ENCODE measurements around the gene KDM5B. TPM values are rescaled to one million over a fixed set of nuclear protein-coding genes. Genes with fewer than 3 reads are reported as not detected.

KDM5B gene
- total RNA-seq, 2 donors from 2014 or later = 92.2 to 150 TPM

Other genes starting within 250 kb of the KDM5B start
- not detected for gene SYT2, start 98.0 kb downstream of the KDM5B start, total RNA-seq
- 1 to 10 TPM; 1.0 to 1.4 TPM for gene PCAT6, start 2.5 kb upstream of the KDM5B start, total RNA-seq
- 10 to 100 TPM; 16.1 to 18.5 TPM for gene RABIF, start 80.7 kb upstream of the KDM5B start, total RNA-seq
- 10 to 100 TPM; 25.1 to 43.1 TPM for gene KLHL12, start 118.8 kb upstream of the KDM5B start, total RNA-seq
- 10 to 100 TPM; 83.3 to 92.5 TPM for gene ADIPOR1, start 149.9 kb upstream of the KDM5B start, total RNA-seq
- gene CYB5R1, start 158.8 kb upstream of the KDM5B start, total RNA-seq = 10 to 100 TPM; 26.3 to 35.6 TPM
- gene TMEM183A, start 199.0 kb upstream of the KDM5B start, total RNA-seq = 10 to 100 TPM; 65.1 to 93.0 TPM
- gene PPFIA4, start 218.1 kb upstream of the KDM5B start, total RNA-seq = 10 to 100 TPM; 19.6 to 44.7 TPM